ENCODE measurements around the gene RNASE12. TPM values are rescaled to one million over a fixed set of nuclear protein-coding genes. Genes with fewer than 3 reads are reported as not detected.

The RNASE12 gene
- total and polyA plus RNA-seq, 9 of the 15 experiments (the other 6 are each of a cell fraction or from before 2014, with no cell fraction given): 0.24 TPM; not detected in 8

DNA sequence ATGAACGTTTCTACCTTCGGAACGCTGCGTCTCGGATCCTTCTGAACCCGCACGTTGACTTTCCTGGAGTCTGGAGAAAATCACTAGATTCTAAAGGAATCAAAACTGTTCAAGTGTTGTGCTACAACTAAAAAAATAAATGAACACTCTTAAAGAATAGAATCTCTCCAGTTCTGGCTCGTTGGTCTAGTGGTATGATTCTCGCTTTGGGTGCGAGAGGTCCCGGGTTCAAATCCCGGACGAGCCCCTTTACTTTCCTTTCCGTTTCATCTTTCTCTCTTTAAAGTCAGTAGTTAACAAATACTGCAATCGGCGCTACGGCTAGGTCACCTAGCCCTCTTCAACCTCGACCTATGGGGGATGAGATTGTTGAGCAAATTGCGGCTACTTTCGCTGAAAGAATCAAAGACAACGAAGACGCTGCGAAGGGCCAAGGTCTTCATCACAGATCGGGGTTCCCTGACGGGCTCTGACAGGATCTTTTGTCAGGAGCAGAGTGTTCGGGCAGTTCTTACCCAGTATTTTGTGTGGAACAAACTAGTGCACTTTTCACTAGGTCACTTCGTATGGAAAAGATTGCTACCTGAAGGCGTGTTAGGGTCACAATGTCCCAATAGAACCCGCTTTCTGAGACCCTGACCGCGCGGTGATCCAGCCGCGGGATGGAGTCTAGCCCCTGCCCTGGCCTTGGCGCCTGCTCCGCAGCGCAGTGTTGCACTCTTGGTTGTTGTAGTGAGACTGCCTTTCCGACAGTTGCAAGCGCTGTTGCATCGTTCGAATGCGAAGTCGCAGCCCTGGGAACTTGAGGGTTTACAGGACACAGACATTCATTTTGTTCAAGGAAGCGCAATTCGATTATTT lies 41.9 kb upstream of the RNASE12 start (continued):
- TF ChIP-seq PHF8 (IDR thresholded peaks at IDR 0.05; ENCODE audit: borderline replicate concordance, low read length): no peak
- no peak for TF ChIP-seq ZKSCAN3 (CRISPR knock-in tag; IDR thresholded peaks at IDR 0.05)
- TF ChIP-seq NCOR1 (IDR thresholded peaks at IDR 0.05): no peak
- TF ChIP-seq, protein P1, sequence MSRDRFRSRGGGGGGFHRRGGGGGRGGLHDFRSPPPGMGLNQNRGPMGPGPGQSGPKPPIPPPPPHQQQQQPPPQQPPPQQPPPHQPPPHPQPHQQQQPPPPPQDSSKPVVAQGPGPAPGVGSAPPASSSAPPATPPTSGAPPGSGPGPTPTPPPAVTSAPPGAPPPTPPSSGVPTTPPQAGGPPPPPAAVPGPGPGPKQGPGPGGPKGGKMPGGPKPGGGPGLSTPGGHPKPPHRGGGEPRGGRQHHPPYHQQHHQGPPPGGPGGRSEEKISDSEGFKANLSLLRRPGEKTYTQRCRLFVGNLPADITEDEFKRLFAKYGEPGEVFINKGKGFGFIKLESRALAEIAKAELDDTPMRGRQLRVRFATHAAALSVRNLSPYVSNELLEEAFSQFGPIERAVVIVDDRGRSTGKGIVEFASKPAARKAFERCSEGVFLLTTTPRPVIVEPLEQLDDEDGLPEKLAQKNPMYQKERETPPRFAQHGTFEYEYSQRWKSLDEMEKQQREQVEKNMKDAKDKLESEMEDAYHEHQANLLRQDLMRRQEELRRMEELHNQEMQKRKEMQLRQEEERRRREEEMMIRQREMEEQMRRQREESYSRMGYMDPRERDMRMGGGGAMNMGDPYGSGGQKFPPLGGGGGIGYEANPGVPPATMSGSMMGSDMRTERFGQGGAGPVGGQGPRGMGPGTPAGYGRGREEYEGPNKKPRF (IDR thresholded peaks at IDR 0.05; ENCODE audit: low read depth, low read length): no peak
- no peak for TF ChIP-seq ZNF41 (CRISPR knock-in tag; conservative IDR thresholded peaks at IDR 0.05)
- TF ChIP-seq, protein P2, sequence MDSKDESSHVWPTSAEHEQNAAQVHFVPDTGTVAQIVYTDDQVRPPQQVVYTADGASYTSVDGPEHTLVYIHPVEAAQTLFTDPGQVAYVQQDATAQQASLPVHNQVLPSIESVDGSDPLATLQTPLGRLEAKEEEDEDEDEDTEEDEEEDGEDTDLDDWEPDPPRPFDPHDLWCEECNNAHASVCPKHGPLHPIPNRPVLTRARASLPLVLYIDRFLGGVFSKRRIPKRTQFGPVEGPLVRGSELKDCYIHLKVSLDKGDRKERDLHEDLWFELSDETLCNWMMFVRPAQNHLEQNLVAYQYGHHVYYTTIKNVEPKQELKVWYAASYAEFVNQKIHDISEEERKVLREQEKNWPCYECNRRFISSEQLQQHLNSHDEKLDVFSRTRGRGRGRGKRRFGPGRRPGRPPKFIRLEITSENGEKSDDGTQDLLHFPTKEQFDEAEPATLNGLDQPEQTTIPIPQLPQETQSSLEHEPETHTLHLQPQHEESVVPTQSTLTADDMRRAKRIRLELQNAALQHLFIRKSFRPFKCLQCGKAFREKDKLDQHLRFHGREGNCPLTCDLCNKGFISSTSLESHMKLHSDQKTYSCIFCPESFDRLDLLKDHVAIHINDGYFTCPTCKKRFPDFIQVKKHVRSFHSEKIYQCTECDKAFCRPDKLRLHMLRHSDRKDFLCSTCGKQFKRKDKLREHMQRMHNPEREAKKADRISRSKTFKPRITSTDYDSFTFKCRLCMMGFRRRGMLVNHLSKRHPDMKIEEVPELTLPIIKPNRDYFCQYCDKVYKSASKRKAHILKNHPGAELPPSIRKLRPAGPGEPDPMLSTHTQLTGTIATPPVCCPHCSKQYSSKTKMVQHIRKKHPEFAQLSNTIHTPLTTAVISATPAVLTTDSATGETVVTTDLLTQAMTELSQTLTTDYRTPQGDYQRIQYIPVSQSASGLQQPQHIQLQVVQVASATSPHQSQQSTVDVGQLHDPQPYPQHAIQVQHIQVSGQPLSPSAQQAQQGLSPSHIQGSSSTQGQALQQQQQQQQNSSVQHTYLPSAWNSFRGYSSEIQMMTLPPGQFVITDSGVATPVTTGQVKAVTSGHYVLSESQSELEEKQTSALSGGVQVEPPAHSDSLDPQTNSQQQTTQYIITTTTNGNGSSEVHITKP (IDR thresholded peaks at IDR 0.05; ENCODE audit: partially characterized antibody): no peak
- TF ChIP-seq, protein P3, sequence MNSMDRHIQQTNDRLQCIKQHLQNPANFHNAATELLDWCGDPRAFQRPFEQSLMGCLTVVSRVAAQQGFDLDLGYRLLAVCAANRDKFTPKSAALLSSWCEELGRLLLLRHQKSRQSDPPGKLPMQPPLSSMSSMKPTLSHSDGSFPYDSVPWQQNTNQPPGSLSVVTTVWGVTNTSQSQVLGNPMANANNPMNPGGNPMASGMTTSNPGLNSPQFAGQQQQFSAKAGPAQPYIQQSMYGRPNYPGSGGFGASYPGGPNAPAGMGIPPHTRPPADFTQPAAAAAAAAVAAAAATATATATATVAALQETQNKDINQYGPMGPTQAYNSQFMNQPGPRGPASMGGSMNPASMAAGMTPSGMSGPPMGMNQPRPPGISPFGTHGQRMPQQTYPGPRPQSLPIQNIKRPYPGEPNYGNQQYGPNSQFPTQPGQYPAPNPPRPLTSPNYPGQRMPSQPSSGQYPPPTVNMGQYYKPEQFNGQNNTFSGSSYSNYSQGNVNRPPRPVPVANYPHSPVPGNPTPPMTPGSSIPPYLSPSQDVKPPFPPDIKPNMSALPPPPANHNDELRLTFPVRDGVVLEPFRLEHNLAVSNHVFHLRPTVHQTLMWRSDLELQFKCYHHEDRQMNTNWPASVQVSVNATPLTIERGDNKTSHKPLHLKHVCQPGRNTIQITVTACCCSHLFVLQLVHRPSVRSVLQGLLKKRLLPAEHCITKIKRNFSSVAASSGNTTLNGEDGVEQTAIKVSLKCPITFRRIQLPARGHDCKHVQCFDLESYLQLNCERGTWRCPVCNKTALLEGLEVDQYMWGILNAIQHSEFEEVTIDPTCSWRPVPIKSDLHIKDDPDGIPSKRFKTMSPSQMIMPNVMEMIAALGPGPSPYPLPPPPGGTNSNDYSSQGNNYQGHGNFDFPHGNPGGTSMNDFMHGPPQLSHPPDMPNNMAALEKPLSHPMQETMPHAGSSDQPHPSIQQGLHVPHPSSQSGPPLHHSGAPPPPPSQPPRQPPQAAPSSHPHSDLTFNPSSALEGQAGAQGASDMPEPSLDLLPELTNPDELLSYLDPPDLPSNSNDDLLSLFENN (IDR thresholded peaks at IDR 0.05; ENCODE audit: low read depth in 2 of 2, low read length in 2 of 2): no peak
- TF ChIP-seq EP400 (IDR thresholded peaks at IDR 0.05): no peak
- TF ChIP-seq ZNF668 (CRISPR knock-in tag; IDR thresholded peaks at IDR 0.05): no peak
- no peak for TF ChIP-seq ZNF212 (CRISPR knock-in tag; IDR thresholded peaks at IDR 0.05)
- TF ChIP-seq NR3C1 (CRISPR knock-in tag; IDR thresholded peaks at IDR 0.05): no peak
- no peak for TF ChIP-seq CHCHD3 (CRISPR knock-in tag; IDR thresholded peaks at IDR 0.05)
- TF ChIP-seq ZNF586 (CRISPR knock-in tag; conservative IDR thresholded peaks at IDR 0.05): no peak
- TF ChIP-seq, protein P4, sequence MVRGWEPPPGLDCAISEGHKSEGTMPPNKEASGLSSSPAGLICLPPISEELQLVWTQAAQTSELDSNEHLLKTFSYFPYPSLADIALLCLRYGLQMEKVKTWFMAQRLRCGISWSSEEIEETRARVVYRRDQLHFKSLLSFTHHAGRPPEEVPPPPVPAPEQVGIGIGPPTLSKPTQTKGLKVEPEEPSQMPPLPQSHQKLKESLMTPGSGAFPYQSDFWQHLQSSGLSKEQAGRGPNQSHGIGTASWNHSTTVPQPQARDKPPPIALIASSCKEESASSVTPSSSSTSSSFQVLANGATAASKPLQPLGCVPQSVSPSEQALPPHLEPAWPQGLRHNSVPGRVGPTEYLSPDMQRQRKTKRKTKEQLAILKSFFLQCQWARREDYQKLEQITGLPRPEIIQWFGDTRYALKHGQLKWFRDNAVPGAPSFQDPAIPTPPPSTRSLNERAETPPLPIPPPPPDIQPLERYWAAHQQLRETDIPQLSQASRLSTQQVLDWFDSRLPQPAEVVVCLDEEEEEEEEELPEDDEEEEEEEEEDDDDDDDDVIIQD (CRISPR knock-in tag; IDR thresholded peaks at IDR 0.05): no peak
- TF ChIP-seq POLR2H (tag; IDR thresholded peaks at IDR 0.05; ENCODE audit: low read depth): peak; percentile 99
- TF ChIP-seq, protein P5, sequence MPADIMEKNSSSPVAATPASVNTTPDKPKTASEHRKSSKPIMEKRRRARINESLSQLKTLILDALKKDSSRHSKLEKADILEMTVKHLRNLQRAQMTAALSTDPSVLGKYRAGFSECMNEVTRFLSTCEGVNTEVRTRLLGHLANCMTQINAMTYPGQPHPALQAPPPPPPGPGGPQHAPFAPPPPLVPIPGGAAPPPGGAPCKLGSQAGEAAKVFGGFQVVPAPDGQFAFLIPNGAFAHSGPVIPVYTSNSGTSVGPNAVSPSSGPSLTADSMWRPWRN (IDR thresholded peaks at IDR 0.05; ENCODE audit: low read depth): no peak

Measured in K562 (cell line).